Raji (cell line): ENCODE measurements around the gene PHB1.

Experiments
- POLR2A ChIP-seq: IDR thresholded peaks from 2 replicates; pipeline ENCODE4 v1.6.1; 2011; ENCODE audit warnings: low read depth, low read length, control low read depth; ENCODE audit not compliant: insufficient read depth

The PHB1 gene

GRCh38 chr17:49393491-49394255 lies 21.0 kb downstream of the PHB1 start:
- no peak for TF ChIP-seq POLR2A

GRCh38 chr17:49390548-49391324 lies 23.9 kb downstream of the PHB1 start:
- TF ChIP-seq POLR2A = no peak

- no peak for TF ChIP-seq POLR2A
Measured at GRCh38 chr17:49388692-49389513, 25.8 kb downstream of the PHB1 start.

- 0 out of 2 replicates have a peak, but pooled peaks have one; percentile 32 for TF ChIP-seq POLR2A
Measured at GRCh38 chr17:49388290-49388640, 26.4 kb downstream of the PHB1 start.

DNA sequence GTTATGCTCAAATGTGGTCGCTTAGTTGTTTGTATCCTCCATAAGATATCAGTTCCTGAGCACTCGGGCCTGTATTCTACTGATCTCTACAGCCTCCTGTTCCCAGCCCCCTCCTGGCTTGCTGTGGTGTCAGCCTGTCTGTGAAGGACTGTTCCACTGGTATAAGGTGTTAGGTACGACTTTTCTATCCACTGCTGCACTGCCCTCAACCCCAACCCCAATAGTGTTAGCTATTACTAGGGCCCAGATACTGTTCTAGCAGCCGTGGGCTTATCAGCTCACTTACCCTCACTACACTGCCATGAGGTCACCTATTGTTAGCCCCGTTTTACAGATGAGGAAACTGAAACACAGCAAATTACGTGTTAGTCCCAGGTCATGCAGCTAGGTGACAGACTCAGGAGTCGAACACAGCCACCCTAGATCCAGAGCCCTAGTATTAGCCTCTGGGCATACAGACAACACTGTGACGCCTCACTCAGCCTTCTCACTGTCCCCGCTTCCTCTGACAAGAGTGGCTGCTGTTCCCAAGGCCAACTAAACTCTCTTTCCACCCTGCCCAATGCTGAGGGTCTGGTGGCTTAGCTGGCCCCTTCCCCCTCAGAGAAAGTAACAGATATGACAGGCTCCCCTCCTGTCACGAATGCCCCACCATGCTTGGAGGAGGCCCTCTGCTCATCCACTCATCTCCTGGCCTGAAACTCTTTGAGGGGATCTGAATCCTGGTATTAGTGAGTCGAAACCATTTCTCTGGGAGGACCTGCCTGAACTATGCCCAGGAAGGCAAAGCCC lies 27.0 kb downstream of the PHB1 start:
- no peak for TF ChIP-seq POLR2A

GRCh38 chr17:49386373-49386772 lies 28.3 kb downstream of the PHB1 start:
- no peak for TF ChIP-seq POLR2A

DNA sequence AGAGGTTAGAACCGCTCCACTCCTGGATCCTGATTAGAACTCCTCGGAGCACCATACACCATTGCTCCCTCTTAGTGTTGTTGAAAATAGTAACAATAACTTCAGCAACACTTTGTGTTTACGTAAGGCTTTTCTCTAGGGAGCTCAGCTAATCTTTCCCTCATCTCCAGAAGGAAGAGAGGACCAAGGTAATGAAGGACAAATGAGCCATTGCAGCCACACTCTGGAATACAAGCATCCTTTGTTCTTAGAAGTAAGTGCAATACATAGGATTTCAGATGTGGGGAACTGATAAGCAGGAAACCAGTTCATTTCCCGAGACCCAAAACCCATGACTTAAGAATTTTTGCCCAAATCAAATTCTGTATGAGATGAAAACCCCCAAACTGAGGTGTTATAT lies 29.7 kb downstream of the PHB1 start:
- TF ChIP-seq POLR2A = no peak

- TF ChIP-seq POLR2A = no peak
Measured at GRCh38 chr17:49383060-49383459, 31.6 kb downstream of the PHB1 start.

- no peak for TF ChIP-seq POLR2A
Measured at GRCh38 chr17:49382556-49382955, 32.1 kb downstream of the PHB1 start.

- TF ChIP-seq POLR2A = no peak
Measured at GRCh38 chr17:49381793-49382192, 32.9 kb downstream of the PHB1 start.

GRCh38 chr17:49381033-49381432 lies 33.6 kb downstream of the PHB1 start:
- no peak for TF ChIP-seq POLR2A

- no peak for TF ChIP-seq POLR2A
Measured at GRCh38 chr17:49379926-49380325, 34.8 kb downstream of the PHB1 start.

DNA sequence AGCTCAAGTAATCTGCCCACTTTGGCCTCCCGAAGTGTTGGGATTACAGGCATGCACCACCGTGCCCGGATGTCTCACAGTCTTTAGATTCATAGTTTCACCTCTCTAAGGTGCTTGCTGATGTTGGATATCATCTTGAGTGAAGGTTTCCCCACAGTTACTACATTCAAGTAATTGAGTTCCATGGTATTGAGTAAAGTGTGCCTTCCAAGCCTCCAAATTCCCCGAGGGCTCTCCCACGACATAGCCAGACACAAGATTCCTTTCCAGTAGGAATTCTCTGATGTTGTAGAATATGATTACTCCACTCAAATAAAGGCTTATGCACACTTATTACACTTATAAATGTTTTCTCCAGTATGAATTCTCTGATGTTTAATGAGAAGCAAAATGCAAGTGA lies 36.4 kb downstream of the PHB1 start:
- no peak for TF ChIP-seq POLR2A

GRCh38 chr17:49375544-49375943 lies 39.1 kb downstream of the PHB1 start:
- no peak for TF ChIP-seq POLR2A

DNA sequence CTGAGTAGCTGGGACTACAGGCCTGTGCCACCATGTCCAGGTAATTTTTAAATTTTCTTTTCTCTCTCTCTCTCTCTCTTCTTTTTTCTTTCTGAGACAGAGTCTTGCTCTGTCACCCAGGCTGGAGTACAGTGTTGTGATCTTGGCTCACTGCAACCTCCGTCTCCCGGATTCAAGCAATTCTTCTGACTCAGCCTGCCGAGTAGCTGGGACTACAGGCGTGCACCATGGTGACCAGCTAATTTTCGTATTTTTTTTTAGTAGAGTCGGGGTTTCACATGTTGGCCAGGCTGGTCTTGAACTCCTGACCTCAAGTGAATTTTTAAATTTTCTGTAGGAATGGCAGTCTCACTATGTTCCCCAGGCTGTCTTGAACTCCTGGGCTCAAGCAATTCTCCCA lies 41.6 kb downstream of the PHB1 start:
- no peak for TF ChIP-seq POLR2A
